ENCODE data around the gene FLT3LG. TPM values are rescaled to one million over a fixed set of nuclear protein-coding genes. Genes with fewer than 3 reads are reported as not detected.

FLT3LG gene
- total and polyA plus RNA-seq, 9 of the 15 experiments (the other 6 are each of a cell fraction or from before 2014, with no cell fraction given), result 0.31 to 6.4 (median 1.1) TPM

DNA sequence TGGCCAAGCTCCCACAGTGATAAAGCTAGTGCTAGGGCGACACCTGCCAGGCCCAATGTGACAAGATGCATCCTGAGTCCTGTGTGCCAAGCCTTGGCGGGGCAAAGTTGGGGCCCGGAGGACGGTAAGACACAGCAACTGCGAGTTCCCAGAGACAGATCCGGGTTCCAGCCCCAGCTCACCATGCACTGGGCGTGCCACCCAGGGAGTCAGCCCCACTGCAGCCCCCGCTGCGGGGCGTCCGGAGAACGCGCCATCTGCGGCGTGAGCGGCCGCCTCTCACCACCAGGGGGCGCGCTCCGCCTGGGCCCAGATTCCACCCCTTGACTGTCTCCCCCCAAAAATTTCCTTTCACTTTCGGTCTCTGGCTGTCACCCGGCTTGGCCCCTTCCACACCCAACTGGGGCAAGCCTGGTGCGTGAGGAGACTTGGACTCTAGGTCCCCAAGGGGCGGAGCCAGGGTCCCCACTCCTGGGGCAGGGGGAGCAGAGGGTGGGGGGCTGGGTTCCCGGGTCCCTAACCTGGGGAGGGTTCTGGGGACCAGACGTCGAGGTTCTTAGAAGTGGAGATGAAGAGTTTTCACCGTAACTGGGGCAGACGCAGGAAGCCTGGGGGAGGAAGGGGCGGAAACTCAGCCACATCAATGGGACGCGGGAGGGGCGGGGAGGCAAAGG is at the start of gene FLT3LG (continued):
- TF ChIP-seq AFF1 (IDR thresholded peaks at IDR 0.05; ENCODE audit: low read depth in 1 of 2, partially characterized antibody in 2 of 2) (no peak), SAP30 (IDR thresholded peaks at IDR 0.05; ENCODE audit: borderline replicate concordance, insufficient read depth, low read depth, low read length, poor library complexity, severe bottlenecking) (peak; percentile 58), JUND (IDR thresholded peaks at IDR 0.05; ENCODE audit: borderline replicate concordance, low read depth, low read length) (peak; percentile 44), JUND (tag; IDR thresholded peaks at IDR 0.05; ENCODE audit: borderline replicate concordance, low read depth, low read length) (no peak), RAD21 (CRISPR knock-in tag; conservative IDR thresholded peaks at IDR 0.05 in 1 of 2, IDR thresholded peaks at IDR 0.05 in 1 of 2) (peak; percentile 62 to 71), MTA1 (IDR thresholded peaks at IDR 0.05; ENCODE audit: borderline replicate concordance) (no peak), U2AF2 (optimal IDR thresholded peaks at IDR 0.05; ENCODE audit: low read depth, low read length) (no peak), CBX1 (IDR thresholded peaks at IDR 0.05; ENCODE audit: low read depth) (no peak), DPF2 (IDR thresholded peaks at IDR 0.05) (no peak), CREBBP (IDR thresholded peaks at IDR 0.05; ENCODE audit: low read depth, low read length) (no peak), TSHZ1 (CRISPR knock-in tag; IDR thresholded peaks at IDR 0.05) (no peak), ZFPM2 (CRISPR knock-in tag; IDR thresholded peaks at IDR 0.05) (no peak)
- TF ChIP-seq, protein P1, sequence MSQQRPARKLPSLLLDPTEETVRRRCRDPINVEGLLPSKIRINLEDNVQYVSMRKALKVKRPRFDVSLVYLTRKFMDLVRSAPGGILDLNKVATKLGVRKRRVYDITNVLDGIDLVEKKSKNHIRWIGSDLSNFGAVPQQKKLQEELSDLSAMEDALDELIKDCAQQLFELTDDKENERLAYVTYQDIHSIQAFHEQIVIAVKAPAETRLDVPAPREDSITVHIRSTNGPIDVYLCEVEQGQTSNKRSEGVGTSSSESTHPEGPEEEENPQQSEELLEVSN (IDR thresholded peaks at IDR 0.05; ENCODE audit: borderline replicate concordance in 1 of 2, extremely low read depth in 1 of 2, insufficient read depth in 1 of 2, insufficient read length in 1 of 2, low read depth in 1 of 2, low read length in 1 of 2, poor library complexity in 1 of 2, severe bottlenecking in 1 of 2), result peak; percentile 54 to 63
- TF ChIP-seq, protein P2, sequence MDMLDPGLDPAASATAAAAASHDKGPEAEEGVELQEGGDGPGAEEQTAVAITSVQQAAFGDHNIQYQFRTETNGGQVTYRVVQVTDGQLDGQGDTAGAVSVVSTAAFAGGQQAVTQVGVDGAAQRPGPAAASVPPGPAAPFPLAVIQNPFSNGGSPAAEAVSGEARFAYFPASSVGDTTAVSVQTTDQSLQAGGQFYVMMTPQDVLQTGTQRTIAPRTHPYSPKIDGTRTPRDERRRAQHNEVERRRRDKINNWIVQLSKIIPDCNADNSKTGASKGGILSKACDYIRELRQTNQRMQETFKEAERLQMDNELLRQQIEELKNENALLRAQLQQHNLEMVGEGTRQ (CRISPR knock-in tag; IDR thresholded peaks at IDR 0.05), result no peak
